ENCODE measurements around the gene STAG2. TPM values are rescaled to one million over a fixed set of nuclear protein-coding genes. Genes with fewer than 3 reads are reported as not detected.

The STAG2 gene
- total RNA-seq, 1 donor from 2014 or later, result 29.3 TPM

GRCh38 chrX:123965712-123966111 lies 4.2 kb downstream of the STAG2 start:
- Histone ChIP-seq H3K4me1 (peaks cover 40% of the 10 kb centered on the region), H3K9me3 (replicated peaks) (no peaks in the 10 kb centered on the region), H3K27ac (replicated peaks) (no peak overlapping the region), H3K4me3 (no peak overlapping the region), H3K36me3 (no peaks in the 10 kb centered on the region), H3K27me3 (ENCODE audit: low read depth) (no peaks in the 10 kb centered on the region)
- no peak for TF ChIP-seq CTCF (IDR thresholded peaks at IDR 0.05; ENCODE audit: borderline replicate concordance)
- intact Hi-C loops (cut with micrococcal nuclease), result no loop called here
- DNase-seq, result no peak

DNA sequence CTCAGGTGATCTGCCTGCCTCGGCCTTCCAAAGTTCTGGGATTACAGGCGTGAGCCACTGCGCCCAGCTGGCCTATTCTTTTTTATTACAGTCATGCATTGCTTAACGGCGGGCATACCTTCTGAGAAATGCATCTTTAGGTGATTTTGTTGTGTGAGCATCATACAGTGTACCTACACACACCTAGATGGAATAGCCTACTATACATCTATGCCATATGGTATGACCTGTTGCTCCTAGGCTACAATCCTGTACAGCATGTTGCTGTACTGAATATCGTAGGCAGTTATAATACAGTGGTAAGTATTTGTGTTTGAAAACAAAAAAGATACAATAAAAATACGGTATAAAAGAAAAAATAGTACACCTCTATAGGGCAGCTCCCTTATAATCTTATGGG lies 6.0 kb downstream of the STAG2 start:
- Histone ChIP-seq H3K4me3 (no peak overlapping the region), H3K36me3 (no peaks in the 10 kb centered on the region), H3K27ac (replicated peaks) (no peak overlapping the region), H3K4me1 (peaks cover 46% of the 10 kb centered on the region), H3K27me3 (ENCODE audit: low read depth) (no peaks in the 10 kb centered on the region), H3K9me3 (replicated peaks) (no peaks in the 10 kb centered on the region)
- DNase-seq, result no peak
- intact Hi-C loops (cut with micrococcal nuclease), result no loop called here
- TF ChIP-seq CTCF (IDR thresholded peaks at IDR 0.05; ENCODE audit: borderline replicate concordance), result no peak

DNA sequence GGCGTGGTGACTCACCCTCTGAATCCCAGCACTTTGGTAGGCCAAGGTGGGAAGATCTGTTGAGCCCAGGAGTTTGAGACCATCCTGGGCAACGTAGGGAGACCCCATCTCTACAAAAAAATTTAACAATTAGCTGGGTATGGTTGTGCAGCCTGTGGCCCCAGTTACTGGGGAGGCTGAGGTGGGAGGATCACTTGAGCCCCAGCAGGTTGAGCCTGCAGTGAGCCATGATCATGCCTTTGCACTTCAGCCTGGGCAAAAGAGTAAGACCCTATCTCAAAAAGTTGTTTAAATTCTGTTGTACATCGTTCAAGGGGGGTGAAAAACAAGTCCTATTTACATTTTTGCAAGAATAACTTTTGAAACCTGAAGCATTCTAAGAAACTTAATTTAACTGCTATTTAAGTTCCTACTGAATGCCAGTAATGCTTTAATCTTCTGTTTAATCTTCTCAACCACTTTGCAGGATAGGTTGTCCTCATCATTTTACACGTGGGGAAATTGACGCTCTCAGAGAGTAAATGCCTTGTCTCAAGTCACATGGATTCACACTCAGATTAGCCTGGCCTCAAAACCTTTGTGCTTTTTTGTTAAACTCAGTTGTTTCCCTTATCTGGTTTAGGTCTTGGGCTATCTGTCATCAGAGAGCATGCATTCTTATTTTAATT lies 7.0 kb downstream of the STAG2 start:
- Histone ChIP-seq H3K27me3 (ENCODE audit: low read depth) (no peaks in the 10 kb centered on the region), H3K4me1 (peaks cover 45% of the 10 kb centered on the region), H3K36me3 (no peaks in the 10 kb centered on the region), H3K4me3 (no peak overlapping the region), H3K9me3 (replicated peaks) (no peaks in the 10 kb centered on the region), H3K27ac (replicated peaks) (no peak overlapping the region)
- TF ChIP-seq CTCF (IDR thresholded peaks at IDR 0.05; ENCODE audit: borderline replicate concordance), result no peak
- intact Hi-C loops (cut with micrococcal nuclease), result no loop called here
- DNase-seq, result no peak

DNA sequence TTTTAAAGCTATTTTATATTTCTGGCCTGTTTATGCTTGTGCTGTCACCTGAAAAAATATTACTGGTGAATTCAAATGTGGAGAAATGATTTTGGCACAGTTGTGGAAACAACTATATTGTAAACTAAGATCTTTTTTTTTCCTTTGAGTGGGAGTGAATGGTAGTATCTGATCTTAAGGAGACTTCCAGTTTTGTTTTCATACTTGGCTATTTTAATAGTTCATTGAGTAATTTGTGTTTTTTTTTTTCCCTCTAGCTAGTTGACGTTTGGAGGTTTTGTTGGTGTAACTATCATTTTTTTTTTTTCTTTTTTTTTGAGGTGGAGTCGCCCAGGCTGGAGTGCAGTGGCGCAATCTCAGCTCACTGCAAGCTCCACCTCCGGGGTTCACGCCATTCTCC lies 10.5 kb downstream of the STAG2 start:
- Histone ChIP-seq H3K27ac (replicated peaks) (no peak overlapping the region), H3K27me3 (ENCODE audit: low read depth) (no peaks in the 10 kb centered on the region), H3K36me3 (no peaks in the 10 kb centered on the region), H3K9me3 (replicated peaks) (no peaks in the 10 kb centered on the region), H3K4me1 (peaks cover 43% of the 10 kb centered on the region), H3K4me3 (no peak overlapping the region)
- no peak for TF ChIP-seq CTCF (IDR thresholded peaks at IDR 0.05; ENCODE audit: borderline replicate concordance)
- intact Hi-C loops (cut with micrococcal nuclease), result no loop called here
- DNase-seq, result no peak

DNA sequence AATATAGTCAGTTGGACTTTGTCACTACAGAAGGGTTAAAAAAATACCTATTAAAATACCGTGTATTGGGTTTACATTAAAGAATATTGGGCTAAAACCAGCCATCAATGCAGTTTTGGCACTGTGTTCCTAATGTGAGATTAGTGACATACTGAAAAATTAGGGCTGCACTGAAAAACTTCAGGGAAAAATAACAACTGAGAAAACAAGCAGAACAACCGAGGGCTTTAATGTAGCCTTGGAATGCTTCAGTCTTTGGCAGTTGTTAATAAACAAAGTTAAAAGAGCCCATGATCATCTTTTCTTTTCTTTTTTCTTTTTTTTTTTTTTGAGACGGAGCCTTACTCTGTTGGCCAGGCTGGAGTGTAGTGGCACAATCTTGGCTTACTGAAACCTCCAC lies 12.4 kb downstream of the STAG2 start:
- H3K27ac ChIP-seq (replicated peaks), result no peak overlapping the region
- H3K36me3 ChIP-seq, result no peaks in the 10 kb centered on the region
- H3K4me3 ChIP-seq, result no peak overlapping the region
- DNase-seq, result no peak
- intact Hi-C loops (cut with micrococcal nuclease), result no loop called here
- no peak for TF ChIP-seq CTCF (IDR thresholded peaks at IDR 0.05; ENCODE audit: borderline replicate concordance)
- peaks cover 50% of the 10 kb centered on the region for H3K4me1 ChIP-seq
- H3K27me3 ChIP-seq (ENCODE audit: low read depth), result no peaks in the 10 kb centered on the region
- no peaks in the 10 kb centered on the region for H3K9me3 ChIP-seq (replicated peaks)
